GM21390 (cell line): ENCODE results near the gene RPTOR.
"Not testable (repeated sequence)": the region's sequence is repeated elsewhere in the genome, so short reads cannot be mapped to it uniquely, and the experiment has no call there.

ENCODE experiments used
- ATAC-seq: cut with Tn5 transposase; IDR thresholded peaks from one replicate; pipeline ENCODE4 v1.9.1; 2021; ENCODE audit not compliant: unreplicated experiment

Gene RPTOR

GRCh38 chr17:80687839-80688238 lies 143.2 kb downstream of the RPTOR start:
- ATAC-seq: no peak

- ATAC-seq: no peak
Observed at GRCh38 chr17:80689129-80689619, 144.5 kb downstream of the RPTOR start.

- no peak for ATAC-seq
Observed at GRCh38 chr17:80691784-80692183, 147.1 kb downstream of the RPTOR start.

- ATAC-seq: no peak
Observed at GRCh38 chr17:80692931-80693467, 148.4 kb downstream of the RPTOR start.

- ATAC-seq: no peak
Observed at GRCh38 chr17:80693511-80693910, 148.9 kb downstream of the RPTOR start.

- ATAC-seq: no peak
Observed at GRCh38 chr17:80694085-80694991, 149.7 kb downstream of the RPTOR start.

GRCh38 chr17:80694992-80695912 lies 150.6 kb downstream of the RPTOR start:
- ATAC-seq: no peak

- no peak for ATAC-seq
Observed at GRCh38 chr17:80695979-80696378, 151.3 kb downstream of the RPTOR start.

- no peak for ATAC-seq
Observed at GRCh38 chr17:80696456-80696855, 151.8 kb downstream of the RPTOR start.

GRCh38 chr17:80696964-80697363 lies 152.3 kb downstream of the RPTOR start:
- ATAC-seq: no peak

GRCh38 chr17:80698297-80698696 lies 153.7 kb downstream of the RPTOR start:
- ATAC-seq: no peak

GRCh38 chr17:80699205-80699604 lies 154.6 kb downstream of the RPTOR start:
- not testable (repeated sequence) for ATAC-seq

- ATAC-seq: no peak
Observed at GRCh38 chr17:80701730-80702129, 157.1 kb downstream of the RPTOR start.

GRCh38 chr17:80702315-80703141 lies 157.9 kb downstream of the RPTOR start:
- no peak for ATAC-seq

GRCh38 chr17:80703142-80703478 lies 158.5 kb downstream of the RPTOR start:
- ATAC-seq: no peak

GRCh38 chr17:80704381-80704819 lies 159.8 kb downstream of the RPTOR start:
- no peak for ATAC-seq

GRCh38 chr17:80704894-80705293 lies 160.3 kb downstream of the RPTOR start:
- no peak for ATAC-seq

GRCh38 chr17:80705988-80706387 lies 161.3 kb downstream of the RPTOR start:
- ATAC-seq: no peak

GRCh38 chr17:80706463-80706867 lies 161.8 kb downstream of the RPTOR start:
- no peak for ATAC-seq

GRCh38 chr17:80708480-80708879 lies 163.8 kb downstream of the RPTOR start:
- no peak for ATAC-seq
